GM23248 (cell line): ENCODE measurements around the gene SSH3. TPM values are rescaled to one million over a fixed set of nuclear protein-coding genes. Genes with fewer than 3 reads are reported as not detected.

Experiments
- DNase-seq: peaks from one replicate; pipeline ENCODE4 v3.0.0-alpha.2; 2015
- H2AFZ ChIP-seq: fragments of 200-600 bp; sonication (generic); 2 replicates; pipeline ENCODE4 v1.6.1; 2016; ENCODE audit warnings: antibody characterized with exemption
- H3F3A ChIP-seq: fragments of 200-600 bp; sonication (generic); 2 replicates; pipeline ENCODE4 v1.6.1; 2016; ENCODE audit warnings: mild to moderate bottlenecking, antibody characterized with exemption, mixed run types; ENCODE audit not compliant: insufficient read depth
- H3K27ac ChIP-seq: fragments of 200-600 bp; sonication (generic); 2 replicates; pipeline ENCODE4 v1.5.1; 2016; ENCODE audit warnings: mild to moderate bottlenecking
- H3K27me3 ChIP-seq: fragments of 200-600 bp; sonication (generic); replicated peaks from 2 replicates; pipeline ENCODE4 v1.6.1; 2016; ENCODE audit warnings: mild to moderate bottlenecking; ENCODE audit not compliant: insufficient read depth
- H3K36me3 ChIP-seq: fragments of 200-600 bp; sonication (generic); 2 replicates; pipeline ENCODE4 v1.6.1; 2016; ENCODE audit warnings: low read depth, mild to moderate bottlenecking
- H3K4me1 ChIP-seq: fragments of 200-600 bp; sonication (generic); 2 replicates; pipeline ENCODE4 v1.6.1; 2016; ENCODE audit warnings: mild to moderate bottlenecking; ENCODE audit not compliant: insufficient read depth
- H3K4me2 ChIP-seq: fragments of 200-600 bp; sonication (generic); one replicate; pipeline ENCODE4 v1.6.1; 2016; ENCODE audit warnings: mild to moderate bottlenecking; ENCODE audit not compliant: unreplicated experiment
- H3K4me3 ChIP-seq: fragments of 200-600 bp; sonication (generic); 2 replicates; pipeline ENCODE4 v1.5.1; 2016; ENCODE audit warnings: mild to moderate bottlenecking
- H3K79me2 ChIP-seq: fragments of 200-600 bp; sonication (generic); 2 replicates; pipeline ENCODE4 v1.6.1; 2016; ENCODE audit warnings: mild to moderate bottlenecking; ENCODE audit not compliant: insufficient read depth
- H3K9ac ChIP-seq: fragments of 200-600 bp; sonication (generic); 2 replicates; pipeline ENCODE4 v1.6.1; 2016; ENCODE audit warnings: mild to moderate bottlenecking
- H3K9me2 ChIP-seq: fragments of 200-600 bp; sonication (generic); 2 replicates; pipeline ENCODE4 v1.6.1; 2016; ENCODE audit warnings: mixed run types, mild to moderate bottlenecking, moderate library complexity; ENCODE audit not compliant: insufficient read depth
- H3K9me3 ChIP-seq: fragments of 200-600 bp; sonication (generic); one replicate; pipeline ENCODE4 v1.6.1; 2017; ENCODE audit warnings: low read depth
- H4K20me1 ChIP-seq: fragments of 200-600 bp; sonication (generic); 2 replicates; pipeline ENCODE4 v1.6.0; 2016; ENCODE audit not compliant: insufficient read depth
- EZH2 ChIP-seq: fragments of 200-600 bp; sonication (generic); IDR thresholded peaks from 2 replicates; pipeline ENCODE4 v1.6.1; 2018; ENCODE audit warnings: antibody characterized with exemption, mild to moderate bottlenecking; ENCODE audit not compliant: insufficient read depth, poor library complexity, severe bottlenecking
- EZH2phosphoT487 ChIP-seq: fragments of 200-600 bp; sonication (generic); IDR thresholded peaks from 2 replicates; pipeline ENCODE4 v1.6.1; 2018; ENCODE audit warnings: antibody characterized with exemption, moderate library complexity, mild to moderate bottlenecking, low read depth; ENCODE audit not compliant: insufficient read depth
- WGBS, 2 experiments: methylation state at CpG; one replicate each; pipeline ENCODE4 v1.1.6; 2015 to 2017; ENCODE audit warnings: low lambda C conversion rate in 2 of 2, low coverage in 1 of 2; ENCODE audit errors: missing lambda C conversion rate in 2 of 2; 5-methylcytosine and 5-hydroxymethylcytosine counted together
- in situ Hi-C: fragments of 300-500 bp; cut with MboI; formaldehyde crosslinking; loops from 2 replicates; pipeline ENCODE4 v1.15.0; 2020
- polyA plus RNA-seq: library from polyadenylated mRNA; unstranded; fragments of >200 nt; fragmentation: Nextera tagmentation; extraction: Ambion mirVana; gene quantifications from 2 replicates; pipeline ENCODE4 v1.2.1, GENCODE V29; 2016
- total RNA-seq: library from RNA; depleted of rRNA; stranded (reverse); fragments of >200 nt; shearing (Covaris generic); gene quantifications from 2 replicates; pipeline ENCODE4 v1.2.3, GENCODE V29; 2014

SSH3 gene
- total and polyA plus RNA-seq, 2 experiments from 2014 or later, result 20.1 to 26.4 TPM

GRCh38 chr11:67349928-67350465, 46.7 kb downstream of the SSH3 start:
- H3K4me1 ChIP-seq, result peaks cover 37% of the 10 kb centered on the region
- in situ Hi-C loops, result no loop called here
- DNase-seq, result no peak

DNA sequence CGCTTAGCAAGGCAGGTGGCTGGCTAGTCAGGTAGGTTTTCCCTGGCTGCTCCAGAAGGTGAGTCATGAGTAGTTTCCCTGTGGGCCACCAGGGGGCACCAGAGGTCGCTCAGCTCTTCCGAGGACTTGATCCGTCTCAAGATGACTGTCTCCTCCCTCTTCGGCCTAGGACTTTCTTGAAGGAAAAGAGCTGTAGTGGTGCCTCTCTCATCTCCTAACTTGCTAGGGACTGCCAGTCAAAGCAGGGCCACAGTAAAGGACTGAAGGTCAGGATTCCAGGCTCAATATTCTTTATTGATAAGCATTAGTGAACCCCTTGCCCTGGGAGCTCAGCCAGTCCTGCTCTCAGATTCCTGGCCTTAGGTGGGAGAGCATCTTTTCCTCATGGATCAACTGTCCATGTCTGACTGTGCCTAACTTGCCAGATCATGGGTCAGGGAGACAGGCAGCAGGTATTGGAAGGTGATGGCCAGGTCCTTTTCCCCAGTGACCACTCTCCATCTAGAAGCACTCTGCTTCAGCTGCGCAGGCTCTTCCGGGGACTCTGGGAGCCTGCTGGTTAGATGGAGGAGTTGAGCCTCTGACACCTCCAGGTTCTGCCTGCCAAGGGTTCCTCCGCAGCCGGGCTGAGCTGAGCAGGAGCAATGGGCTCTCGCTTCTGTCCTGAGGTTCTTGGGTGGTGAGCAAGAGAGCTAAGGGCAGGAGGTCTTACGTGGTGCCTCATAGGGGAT, 48.1 kb downstream of the SSH3 start:
- Histone ChIP-seq H3K27me3 (no peaks in the 10 kb centered on the region), H3K79me2 (peaks cover 17% of the 10 kb centered on the region), H4K20me1 (no peaks in the 10 kb centered on the region), H3K4me3 (no peak overlapping the region), H3F3A (peaks cover 64% of the 10 kb centered on the region), H3K4me2 (peak overlapping the region; percentile 21), H3K27ac (peak overlapping the region; percentile 97), H2AFZ (no peak overlapping the region), H3K9ac (peak overlapping the region; percentile 15; the same call in 1 of the 2 replicates), H3K9me3 (no peaks in the 10 kb centered on the region), H3K9me2 (no peaks in the 10 kb centered on the region), H3K36me3 (no peaks in the 10 kb centered on the region), H3K4me1 (peaks cover 47% of the 10 kb centered on the region)
- peak; percentile 85 for DNase-seq
- WGBS, 2 experiments, result 55% methylated on average over 11 of the region's 11 CpGs
- TF ChIP-seq EZH2, result no peak
- TF ChIP-seq EZH2phosphoT487, result no peak
- in situ Hi-C loops, result no loop called here

More at GRCh38 chr11:67349928-67350465, 46.7 kb downstream of the SSH3 start:
- Histone ChIP-seq H3K36me3 (no peaks in the 10 kb centered on the region), H4K20me1 (no peaks in the 10 kb centered on the region), H3K79me2 (peaks cover 17% of the 10 kb centered on the region), H3F3A (peaks cover 61% of the 10 kb centered on the region), H3K9me3 (no peaks in the 10 kb centered on the region), H3K4me2 (no peak overlapping the region), H3K9ac (no peak overlapping the region), H3K4me3 (no peak overlapping the region), H2AFZ (no peak overlapping the region), H3K27me3 (no peaks in the 10 kb centered on the region), H3K27ac (0 out of 2 replicates have a peak overlapping the region, but pooled peaks have one; percentile 34), H3K9me2 (no peaks in the 10 kb centered on the region)
- TF ChIP-seq EZH2phosphoT487 (no peak), EZH2 (no peak)
- WGBS, 2 experiments, result 87 to 88% methylated on average over 4 of the region's 4 CpGs

GRCh38 chr11:67352546-67353316, 49.4 kb downstream of the SSH3 start:
- Histone ChIP-seq H3K9me3 (no peaks in the 10 kb centered on the region), H3K27me3 (no peaks in the 10 kb centered on the region), H4K20me1 (no peaks in the 10 kb centered on the region), H3K9ac (peak overlapping the region; percentile 93), H3K36me3 (no peaks in the 10 kb centered on the region), H3K9me2 (no peaks in the 10 kb centered on the region), H3K79me2 (peaks cover 17% of the 10 kb centered on the region), H3K4me1 (peaks cover 48% of the 10 kb centered on the region), H3K27ac (peak overlapping the region; percentile 97), H2AFZ (no peak overlapping the region; the same call in 1 of the 2 replicates), H3K4me2 (peak overlapping the region; percentile 89), H3F3A (peaks cover 68% of the 10 kb centered on the region), H3K4me3 (peak overlapping the region; percentile 80)
- no peak for TF ChIP-seq EZH2phosphoT487
- TF ChIP-seq EZH2, result no peak
- in situ Hi-C loops, result no loop called here
- DNase-seq, result peak; percentile 65
- WGBS, 2 experiments, result 4 to 5% methylated on average over 20 to 22 of the region's 25 CpGs

DNA sequence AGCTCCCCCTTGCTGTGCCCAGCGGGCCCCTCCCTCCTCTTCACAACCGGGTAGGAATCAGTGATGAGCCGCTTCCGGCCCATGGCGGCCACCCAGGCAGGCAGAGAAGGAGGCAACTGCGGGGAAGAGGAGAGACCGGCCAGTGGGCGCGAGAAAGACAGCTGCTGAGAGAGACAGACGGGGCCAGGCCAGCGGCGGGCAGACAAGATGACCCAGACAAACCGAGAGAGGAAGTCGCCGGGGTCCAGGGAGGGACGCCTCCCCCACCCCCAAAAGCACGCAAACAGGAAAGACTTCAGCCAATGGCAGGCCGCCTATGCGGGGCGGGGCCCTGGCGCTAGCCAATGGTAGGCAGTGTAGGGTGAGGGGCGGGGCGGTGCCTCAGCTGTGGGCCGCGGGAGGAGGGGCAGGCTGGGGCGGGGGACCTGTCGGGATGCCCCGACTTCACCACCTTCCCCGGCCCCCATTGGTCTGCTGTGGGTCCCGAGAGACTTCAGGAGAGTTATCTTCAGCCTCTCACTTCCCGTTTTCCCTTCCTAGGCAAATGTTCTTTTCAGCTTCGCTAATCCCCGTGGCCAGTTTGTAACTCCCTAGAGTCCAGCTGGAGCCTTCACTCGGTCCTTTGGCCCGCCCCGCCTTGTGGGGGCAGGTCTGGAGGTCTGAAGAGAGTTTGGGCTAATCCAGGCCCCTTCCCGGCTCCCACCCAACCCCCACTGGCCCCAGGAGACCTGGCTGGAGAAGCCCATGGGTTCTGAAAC, 50.2 kb downstream of the SSH3 start, which contains the start of gene POLD4:
TSS of gene POLD4 (minus strand) at position 230 of the 758 bp plus-strand sequence. CDS start at position 83, 147 bp downstream.
- Histone ChIP-seq H3K4me3 (peak within 1 kb of the TSS; percentile 80), H3K79me2 (peaks cover 17% of the 10 kb centered on the region), H4K20me1 (no peaks in the 10 kb centered on the region), H3F3A (peaks cover 69% of the 10 kb centered on the region), H3K4me2 (peak within 1 kb of the TSS; percentile 89), H3K9me3 (no peaks in the 10 kb centered on the region), H3K9ac (peak within 1 kb of the TSS; percentile 93), H3K27ac (peak within 1 kb of the TSS; percentile 97), H2AFZ (no peak within 1 kb of the TSS; the same call in 1 of the 2 replicates), H3K27me3 (no peaks in the 10 kb centered on the region), H3K36me3 (no peaks in the 10 kb centered on the region), H3K4me1 (peaks cover 48% of the 10 kb centered on the region), H3K9me2 (no peaks in the 10 kb centered on the region)
- DNase-seq, result peak; percentile 98
- in situ Hi-C loops, result no loop called here
- 1 to 2% methylated on average over 26 to 37 of the region's 37 CpGs for whole genome bisulfite sequencing, 2 experiments
- TF ChIP-seq EZH2 (no peak), EZH2phosphoT487 (no peak)
